ENCODE measurements around the gene PKMYT1.

DNA sequence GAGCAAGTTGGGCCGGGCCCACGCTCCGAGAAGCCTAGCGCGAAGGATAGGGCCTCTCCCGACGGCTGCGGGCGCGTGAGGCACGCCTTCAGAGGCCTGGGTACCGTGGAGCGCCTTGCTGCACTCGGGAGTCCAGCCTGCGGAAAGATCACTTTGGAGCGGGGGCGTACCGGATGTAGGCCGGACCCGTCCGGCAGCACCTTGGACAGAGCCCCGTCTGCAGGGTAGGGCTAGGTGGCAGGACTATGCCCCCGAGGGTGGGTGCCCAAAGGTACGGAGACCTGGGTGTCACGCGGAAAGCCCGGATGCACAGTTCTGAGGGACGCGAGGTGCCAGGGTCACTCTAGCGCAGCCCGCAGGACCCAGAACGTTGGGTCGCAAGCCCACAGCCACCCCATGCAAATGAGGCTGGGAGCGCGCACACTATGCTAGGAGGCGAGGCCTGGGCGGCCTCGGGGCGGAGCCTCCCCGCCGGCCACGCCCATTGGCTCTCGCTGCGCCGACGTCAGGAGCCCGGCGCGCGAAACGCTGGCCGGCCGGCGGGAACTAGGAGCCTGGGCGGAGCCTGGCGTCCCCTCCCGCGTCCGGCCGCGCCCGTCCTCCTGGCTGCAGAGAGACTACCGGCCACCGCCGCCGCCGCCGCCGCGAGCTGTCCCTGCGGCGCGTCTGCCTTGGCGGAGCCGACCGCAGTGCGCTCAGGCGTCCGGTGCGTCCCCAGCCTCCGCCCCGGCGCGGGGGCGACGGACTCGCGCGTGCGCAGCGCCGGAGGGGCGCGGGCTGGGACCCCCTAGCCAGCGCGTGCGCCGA is 11.3 kb downstream of the PKMYT1 start, which contains the start of gene PAQR4:
- TF ChIP-seq EZH2 (IDR thresholded peaks at IDR 0.05; ENCODE audit: low read depth) (no peak), CTCF (conservative IDR thresholded peaks at IDR 0.05) (no peak)
